Inflammatory macrophage treated with lipopolysaccharide for 4 hours (primary cell): Measurements from ENCODE around the gene VMA21.
A peak's percentile ranks its signal among the peaks of the same experiment; 100 is the strongest.

Experiments used
- DNase-seq: peaks from one replicate; pipeline ENCODE4 v3.0.0-alpha.2; 2020

The VMA21 gene

GRCh38 chrX:151396825-151397740 is at the start of gene VMA21:
Gene VMA21, plus strand, starts transcription at chrX:151397206. Its CDS starts 103 bp downstream, at chrX:151397309.
- DNase-seq = peak; percentile 81

GRCh38 chrX:151359341-151359740 is 37.7 kb upstream of the VMA21 start:
- no peak for DNase-seq

GRCh38 chrX:151359931-151360871 is 36.8 kb upstream of the VMA21 start:
- DNase-seq = peak; percentile 1

GRCh38 chrX:151363316-151363715 is 33.7 kb upstream of the VMA21 start:
- no peak for DNase-seq

- no peak for DNase-seq
Observed at GRCh38 chrX:151365579-151365978, 31.4 kb upstream of the VMA21 start.

GRCh38 chrX:151370906-151371305 is 26.1 kb upstream of the VMA21 start:
- no peak for DNase-seq

GRCh38 chrX:151384807-151385206 is 12.2 kb upstream of the VMA21 start:
- no peak for DNase-seq

GRCh38 chrX:151386838-151387459 is 10.1 kb upstream of the VMA21 start:
- DNase-seq = no peak

- DNase-seq = no peak
Observed at GRCh38 chrX:151391722-151392121, 5.3 kb upstream of the VMA21 start.

GRCh38 chrX:151393514-151393913 is 3.5 kb upstream of the VMA21 start:
- no peak for DNase-seq

- DNase-seq = peak; percentile 38
Observed at GRCh38 chrX:151396042-151396824, 773 bp upstream of the VMA21 start.

- no peak for DNase-seq
Observed at GRCh38 chrX:151397741-151398070, 700 bp downstream of the VMA21 start.

- DNase-seq = no peak
Observed at GRCh38 chrX:151398346-151398745, 1.3 kb downstream of the VMA21 start.

- DNase-seq = no peak
Observed at GRCh38 chrX:151402719-151403390, 5.8 kb downstream of the VMA21 start.

- no peak for DNase-seq
Observed at GRCh38 chrX:151416579-151416978, 19.6 kb downstream of the VMA21 start.

GRCh38 chrX:151419782-151420181 is 22.8 kb downstream of the VMA21 start:
- DNase-seq = no peak

- no peak for DNase-seq
Observed at GRCh38 chrX:151424505-151424904, 27.5 kb downstream of the VMA21 start.

GRCh38 chrX:151448509-151448908 is 51.5 kb downstream of the VMA21 start:
- DNase-seq = no peak

- DNase-seq = no peak
Observed at GRCh38 chrX:151458824-151459223, 61.8 kb downstream of the VMA21 start.
